ENCODE results near the gene C2CD4D. TPM values are rescaled to one million over a fixed set of nuclear protein-coding genes. Genes with fewer than 3 reads are reported as not detected.

The C2CD4D gene
- total RNA-seq, 4 donors from 2014 or later, result 2.2 to 3.9 TPM; not detected in 2

DNA sequence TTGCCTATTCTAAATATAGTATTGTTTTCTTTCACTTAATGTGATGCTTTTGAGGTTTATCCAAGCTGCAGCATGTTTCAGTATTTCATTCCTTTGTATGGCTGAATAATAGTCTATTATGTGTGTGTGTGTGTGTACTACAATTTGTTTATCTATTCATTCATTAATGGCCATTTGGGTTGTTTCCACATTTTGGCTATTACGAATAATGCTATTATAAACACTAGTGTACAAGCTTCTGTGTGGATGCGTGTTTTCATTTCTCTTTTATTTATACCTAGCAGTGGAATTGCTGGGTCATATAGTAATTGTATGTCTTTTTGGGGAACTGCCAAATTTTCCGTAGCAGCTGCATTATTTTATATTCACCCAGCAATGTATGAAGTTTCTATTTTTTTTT, 28.9 kb upstream of the C2CD4D start:
- no peak for TF ChIP-seq POLR2A (IDR thresholded peaks at IDR 0.05)
- no peak for TF ChIP-seq CTCF (IDR thresholded peaks at IDR 0.05)
- TF ChIP-seq EP300 (IDR thresholded peaks at IDR 0.05), result no peak
- DNase-seq (ENCODE audit: low spot score in 2 of 2), result no peak
- Histone ChIP-seq H3K4me3 (no peak overlapping the region), H3K27me3 (peaks cover 0 to 4% of the 10 kb centered on the region in 2 donors), H3K27ac (no peak overlapping the region), H3K9me3 (no peaks in the 10 kb centered on the region), H3K36me3 (peaks cover 0 to 9% (median 0%) of the 10 kb centered on the region in 3 donors), H3K4me1 (peaks cover 0 to 8% (median 3%) of the 10 kb centered on the region in 4 donors)
- 10 to 13% methylated on average over 3 of the region's 3 CpGs for WGBS, 2 donors

DNA sequence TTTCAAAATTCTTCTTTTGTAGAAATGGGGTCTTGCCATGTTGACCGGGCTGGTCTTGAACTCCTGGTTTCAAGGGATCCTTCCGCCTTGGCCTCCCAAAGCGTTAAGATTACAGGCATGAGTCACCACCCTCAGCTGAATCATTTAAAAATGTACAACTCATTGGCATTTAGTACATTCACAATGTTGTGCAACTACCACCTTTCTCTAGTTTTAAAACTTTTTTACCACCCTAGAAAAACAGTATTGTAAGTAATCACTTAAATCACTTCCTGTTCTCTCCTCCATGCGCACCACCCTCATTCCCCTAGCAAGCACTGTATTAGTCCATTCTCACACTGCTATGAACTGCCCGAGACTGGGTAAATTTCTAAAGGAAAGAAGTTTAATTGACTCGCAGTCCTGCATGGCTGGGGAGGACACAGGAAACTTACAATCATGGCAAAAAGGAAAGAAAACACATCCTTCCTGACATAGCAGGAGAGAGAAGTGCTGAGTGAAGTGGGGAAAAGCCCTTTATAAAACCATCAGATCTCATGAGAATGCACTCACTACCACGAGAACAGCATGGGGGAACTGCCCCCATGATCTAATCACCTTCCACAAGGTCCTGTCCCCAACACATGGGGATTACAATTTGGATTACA, 28.3 kb upstream of the C2CD4D start:
- Histone ChIP-seq H3K9me3 (no peaks in the 10 kb centered on the region), H3K27ac (no peak overlapping the region), H3K4me3 (no peak overlapping the region), H3K27me3 (peaks cover 0 to 4% of the 10 kb centered on the region in 2 donors), H3K4me1 (peaks cover 0 to 8% (median 3%) of the 10 kb centered on the region in 4 donors), H3K36me3 (peaks cover 0 to 4% (median 0%) of the 10 kb centered on the region in 3 donors)
- DNase-seq (ENCODE audit: low spot score in 2 of 2), result no peak
- no peak for TF ChIP-seq EP300 (IDR thresholded peaks at IDR 0.05)
- TF ChIP-seq CTCF (IDR thresholded peaks at IDR 0.05), result no peak
- TF ChIP-seq POLR2A (IDR thresholded peaks at IDR 0.05), result no peak
- 67% methylated on average over 7 of the region's 7 CpGs for WGBS, 2 donors

DNA sequence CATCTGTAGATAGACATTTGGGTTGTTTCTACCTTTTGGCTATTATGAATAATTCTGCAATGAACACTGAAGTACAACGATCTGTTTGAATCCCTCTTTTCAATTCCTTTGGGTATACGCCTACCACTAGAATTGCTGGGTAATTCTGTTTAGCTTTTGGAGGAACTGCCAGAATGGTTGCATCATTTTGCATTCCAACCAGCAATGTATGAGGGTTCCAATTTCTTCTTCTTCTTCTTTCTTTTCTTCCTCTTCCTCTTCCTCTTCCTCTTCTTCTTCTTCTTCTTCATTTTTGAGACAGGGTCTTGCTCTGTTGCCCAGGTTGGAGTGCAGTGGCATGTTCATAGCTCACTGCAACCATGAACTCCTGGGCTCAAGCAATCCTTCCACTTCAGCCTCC, 27.7 kb upstream of the C2CD4D start:
- Histone ChIP-seq H3K4me3 (no peak overlapping the region), H3K36me3 (no peaks in the 10 kb centered on the region), H3K27ac (no peak overlapping the region), H3K9me3 (no peaks in the 10 kb centered on the region), H3K27me3 (peaks cover 0 to 4% of the 10 kb centered on the region in 2 donors), H3K4me1 (peaks cover 0 to 8% (median 3%) of the 10 kb centered on the region in 4 donors)
- no peak for DNase-seq (ENCODE audit: low spot score in 2 of 2)
- TF ChIP-seq CTCF (IDR thresholded peaks at IDR 0.05), result no peak
- TF ChIP-seq EP300 (IDR thresholded peaks at IDR 0.05), result no peak
- no peak for TF ChIP-seq POLR2A (IDR thresholded peaks at IDR 0.05)
- 44 to 49% methylated on average over 2 of the region's 2 CpGs for WGBS, 2 donors

DNA sequence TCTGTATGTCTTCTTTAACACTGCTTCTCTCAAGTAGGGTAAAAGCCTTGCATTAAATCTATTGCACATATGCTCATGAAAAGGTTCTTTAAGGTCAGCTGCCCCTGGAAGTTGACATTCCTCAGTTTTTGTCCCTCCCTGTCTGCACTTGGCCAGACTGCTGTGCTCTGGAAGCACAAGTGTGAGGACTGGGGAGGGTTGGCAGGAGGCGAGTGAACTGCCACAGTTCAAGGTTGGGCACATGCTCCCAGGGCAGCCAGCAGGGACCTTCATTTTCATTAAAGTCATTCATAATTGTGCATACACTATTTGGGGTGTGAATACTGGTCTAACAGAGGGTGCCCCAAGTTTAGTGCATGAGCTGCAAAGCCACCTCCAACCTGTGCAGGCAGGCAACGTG, 24.8 kb upstream of the C2CD4D start:
- peaks cover 0 to 8% (median 3%) of the 10 kb centered on the region in 4 donors for H3K4me1 ChIP-seq
- no peak overlapping the region for H3K27ac ChIP-seq
- WGBS, 2 donors, result 31 to 81% methylated on average over 1 to 2 of the region's 2 CpGs
- no peak overlapping the region for H3K4me3 ChIP-seq
- H3K9me3 ChIP-seq, result no peaks in the 10 kb centered on the region
- H3K36me3 ChIP-seq, result no peaks in the 10 kb centered on the region
- H3K27me3 ChIP-seq, result peaks cover 0 to 4% of the 10 kb centered on the region in 2 donors
- no peak for DNase-seq (ENCODE audit: low spot score in 2 of 2)
- TF ChIP-seq CTCF (IDR thresholded peaks at IDR 0.05) (no peak), POLR2A (IDR thresholded peaks at IDR 0.05) (no peak), EP300 (IDR thresholded peaks at IDR 0.05) (no peak)

GRCh38 chr1:151862604-151863003, 23.0 kb upstream of the C2CD4D start:
- H3K36me3 ChIP-seq, result no peaks in the 10 kb centered on the region

More at GRCh38 chr1:151862604-151863003, 23.0 kb upstream of the C2CD4D start:
- peaks cover 0 to 5% (median 0%) of the 10 kb centered on the region in 4 donors for H3K4me1 ChIP-seq
- no peak for DNase-seq (ENCODE audit: low spot score in 2 of 2)
- TF ChIP-seq EP300 (IDR thresholded peaks at IDR 0.05) (no peak), POLR2A (IDR thresholded peaks at IDR 0.05) (no peak), CTCF (IDR thresholded peaks at IDR 0.05) (no peak)
- no peak overlapping the region for H3K27ac ChIP-seq
- no peaks in the 10 kb centered on the region for H3K9me3 ChIP-seq
- no peak overlapping the region for H3K4me3 ChIP-seq
- H3K27me3 ChIP-seq, result peaks cover 0 to 4% of the 10 kb centered on the region in 2 donors

Measured in tibial nerve (tissue), 4 donors.